Lower leg skin (tissue), 4 donors: ENCODE data around the gene GAS7. TPM values are rescaled to one million over a fixed set of nuclear protein-coding genes. Genes with fewer than 3 reads are reported as not detected.

ENCODE experiments used
- total RNA-seq, 4 donors: library from RNA; depleted of rRNA; stranded (reverse); fragments of >200 nt; gene quantifications; one replicate each; pipeline ENCODE4 v1.1.0, GENCODE V29; 2016

The GAS7 gene
- total RNA-seq, 4 donors from 2014 or later: 97.8 to 148 (median 117) TPM

Other genes with a start within 250 kb of the GAS7 start
- gene MYH13, start 174.4 kb upstream of the GAS7 start, total RNA-seq: not detected
- gene MYH8, start 223.3 kb upstream of the GAS7 start, total RNA-seq: not detected